Body of pancreas (tissue), 4 donors: Measurements from ENCODE around the gene TMEM208.

ENCODE experiments used
- POLR2A ChIP-seq, 3 donors: fragments of 450-650 bp; IDR thresholded peaks; one replicate each; pipeline ENCODE4 v1.6.1; 2016; ENCODE audit warnings: antibody characterized with exemption in 3 of 3, mild to moderate bottlenecking in 2 of 3
- TF ChIP-seq, protein P1 (sequence below), 7 experiments: fragments of 450-650 bp in 4 of 7; fragments of 200-600 bp in 3 of 7; sonication (generic) in 3 of 7; IDR thresholded peaks; one replicate each; pipeline ENCODE4 v1.5.1; 2016 to 2019; ENCODE audit warnings: antibody characterized with exemption in 7 of 7

DNA sequence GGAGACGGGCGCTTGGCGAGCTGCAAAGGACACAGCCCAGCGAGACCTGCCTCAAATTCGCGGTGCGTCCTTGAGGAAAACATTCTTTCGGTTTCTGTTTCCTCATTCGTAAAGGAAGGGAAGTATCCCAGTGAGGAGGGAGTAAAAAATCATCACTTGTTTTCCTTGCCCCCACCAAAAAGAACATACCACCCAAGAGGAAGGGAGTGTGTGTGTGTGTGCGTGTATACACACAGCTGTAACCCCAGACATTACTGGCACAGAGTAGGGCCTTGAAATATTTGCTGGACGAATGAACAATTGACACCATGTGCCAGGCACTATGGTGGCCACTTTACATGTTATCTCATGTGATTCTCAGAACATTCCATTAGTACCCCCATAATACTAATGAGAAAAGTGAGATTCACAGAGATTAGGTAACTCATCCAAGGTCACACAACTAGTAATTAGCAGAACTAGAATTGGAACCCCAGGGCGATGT is 41.2 kb upstream of the TMEM208 start:
- TF ChIP-seq, protein P1, sequence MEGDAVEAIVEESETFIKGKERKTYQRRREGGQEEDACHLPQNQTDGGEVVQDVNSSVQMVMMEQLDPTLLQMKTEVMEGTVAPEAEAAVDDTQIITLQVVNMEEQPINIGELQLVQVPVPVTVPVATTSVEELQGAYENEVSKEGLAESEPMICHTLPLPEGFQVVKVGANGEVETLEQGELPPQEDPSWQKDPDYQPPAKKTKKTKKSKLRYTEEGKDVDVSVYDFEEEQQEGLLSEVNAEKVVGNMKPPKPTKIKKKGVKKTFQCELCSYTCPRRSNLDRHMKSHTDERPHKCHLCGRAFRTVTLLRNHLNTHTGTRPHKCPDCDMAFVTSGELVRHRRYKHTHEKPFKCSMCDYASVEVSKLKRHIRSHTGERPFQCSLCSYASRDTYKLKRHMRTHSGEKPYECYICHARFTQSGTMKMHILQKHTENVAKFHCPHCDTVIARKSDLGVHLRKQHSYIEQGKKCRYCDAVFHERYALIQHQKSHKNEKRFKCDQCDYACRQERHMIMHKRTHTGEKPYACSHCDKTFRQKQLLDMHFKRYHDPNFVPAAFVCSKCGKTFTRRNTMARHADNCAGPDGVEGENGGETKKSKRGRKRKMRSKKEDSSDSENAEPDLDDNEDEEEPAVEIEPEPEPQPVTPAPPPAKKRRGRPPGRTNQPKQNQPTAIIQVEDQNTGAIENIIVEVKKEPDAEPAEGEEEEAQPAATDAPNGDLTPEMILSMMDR (IDR thresholded peaks at IDR 0.05): peak in 1 of 7 experiments; percentile 1
- TF ChIP-seq POLR2A (IDR thresholded peaks at IDR 0.05): no peak
